Upper lobe of left lung (tissue), 4 donors: ENCODE measurements around the gene PSMD2.

Experiments
- CTCF ChIP-seq, 6 experiments: fragments of 450-650 bp in 4 of 6; fragments of 200-600 bp in 2 of 6; sonication (generic) in 2 of 6; IDR thresholded peaks; one replicate each; pipeline ENCODE4 v1.5.1; 2016 to 2019; ENCODE audit warnings: antibody characterized with exemption in 6 of 6
- EP300 ChIP-seq, 4 donors: sonication (generic); formaldehyde crosslinking; IDR thresholded peaks; one replicate each; pipeline ENCODE4 v1.5.1; 2017; ENCODE audit warnings: antibody characterized with exemption in 4 of 4, control low read depth in 2 of 4

GRCh38 chr3:184261270-184261853, 37.7 kb upstream of the PSMD2 start, which contains the start of gene CAMK2N2:
- no peak for TF ChIP-seq CTCF (IDR thresholded peaks at IDR 0.05)
- no peak for TF ChIP-seq EP300 (IDR thresholded peaks at IDR 0.05)
